Mononuclear cell (primary cell): Measurements from ENCODE around the gene BTBD18. TPM values are rescaled to one million over a fixed set of nuclear protein-coding genes. Genes with fewer than 3 reads are reported as not detected.

Experiments used
- H3K27me3 ChIP-seq: 2 replicates; pipeline ENCODE4 v1.6.0; 2011; ENCODE audit warnings: low read length, control low read depth; ENCODE audit not compliant: insufficient read depth
- H3K4me1 ChIP-seq: 2 replicates; pipeline ENCODE4 v1.5.1; 2011; ENCODE audit warnings: mild to moderate bottlenecking, low read length, control low read depth; ENCODE audit not compliant: insufficient read depth
- H3K4me3 ChIP-seq: 2 replicates; pipeline ENCODE4 v1.5.1; 2011; ENCODE audit warnings: mild to moderate bottlenecking, low read length, moderate library complexity
- H3K9me3 ChIP-seq: 2 replicates; pipeline ENCODE4 v1.5.1; 2011; ENCODE audit warnings: low read depth, mild to moderate bottlenecking, control low read depth, low read length
- total RNA-seq: library from RNA; depleted of rRNA; stranded (reverse); fragments of >200 nt; gene quantifications from one replicate; pipeline ENCODE4 v1.2.3, GENCODE V29; 2012

Gene BTBD18
- total RNA-seq, 1 donor, result not detected

GRCh38 chr11:57781529-57781943, 29.9 kb upstream of the BTBD18 start:
- Histone ChIP-seq H3K9me3 (no peaks in the 10 kb centered on the region), H3K4me1 (peaks cover 33% of the 10 kb centered on the region), H3K4me3 (no peak overlapping the region), H3K27me3 (no peaks in the 10 kb centered on the region)

- Histone ChIP-seq H3K4me3 (no peak overlapping the region), H3K27me3 (no peaks in the 10 kb centered on the region)
These were observed 27.7 kb upstream of the BTBD18 start for GRCh38 chr11:57779276-57779675.

GRCh38 chr11:57778318-57779037, 26.9 kb upstream of the BTBD18 start:
- Histone ChIP-seq H3K4me3 (no peak overlapping the region), H3K9me3 (no peaks in the 10 kb centered on the region)

More at GRCh38 chr11:57779276-57779675, 27.7 kb upstream of the BTBD18 start:
- no peaks in the 10 kb centered on the region for H3K9me3 ChIP-seq
- H3K4me1 ChIP-seq, result peaks cover 34% of the 10 kb centered on the region

GRCh38 chr11:57777969-57778317, 26.3 kb upstream of the BTBD18 start:
- Histone ChIP-seq H3K4me3 (no peak overlapping the region), H3K27me3 (no peaks in the 10 kb centered on the region), H3K9me3 (no peaks in the 10 kb centered on the region), H3K4me1 (peaks cover 31% of the 10 kb centered on the region)

More at GRCh38 chr11:57778318-57779037, 26.9 kb upstream of the BTBD18 start:
- peaks cover 31% of the 10 kb centered on the region for H3K4me1 ChIP-seq
- H3K27me3 ChIP-seq, result no peaks in the 10 kb centered on the region

GRCh38 chr11:57776577-57777210, 25.1 kb upstream of the BTBD18 start:
- Histone ChIP-seq H3K9me3 (no peaks in the 10 kb centered on the region), H3K4me3 (no peak overlapping the region), H3K27me3 (no peaks in the 10 kb centered on the region), H3K4me1 (peaks cover 29% of the 10 kb centered on the region)

GRCh38 chr11:57776031-57776521, 24.5 kb upstream of the BTBD18 start:
- Histone ChIP-seq H3K4me3 (no peak overlapping the region), H3K27me3 (no peaks in the 10 kb centered on the region), H3K4me1 (peaks cover 26% of the 10 kb centered on the region), H3K9me3 (no peaks in the 10 kb centered on the region)

- Histone ChIP-seq H3K27me3 (no peaks in the 10 kb centered on the region), H3K4me3 (no peak overlapping the region), H3K4me1 (peaks cover 31% of the 10 kb centered on the region), H3K9me3 (no peaks in the 10 kb centered on the region)
These were observed 23.9 kb upstream of the BTBD18 start for GRCh38 chr11:57775491-57775890.

GRCh38 chr11:57773026-57773598, 21.5 kb upstream of the BTBD18 start:
- Histone ChIP-seq H3K9me3 (no peaks in the 10 kb centered on the region), H3K4me1 (peaks cover 28% of the 10 kb centered on the region), H3K4me3 (no peak overlapping the region), H3K27me3 (no peaks in the 10 kb centered on the region)

- no peaks in the 10 kb centered on the region for H3K27me3 ChIP-seq
- H3K4me3 ChIP-seq, result no peak overlapping the region
- H3K9me3 ChIP-seq, result no peaks in the 10 kb centered on the region
- H3K4me1 ChIP-seq, result peaks cover 23% of the 10 kb centered on the region
These were observed 20.9 kb upstream of the BTBD18 start for GRCh38 chr11:57772562-57772961.

GRCh38 chr11:57771365-57771764, 19.7 kb upstream of the BTBD18 start:
- no peaks in the 10 kb centered on the region for H3K27me3 ChIP-seq
- H3K4me3 ChIP-seq, result no peak overlapping the region
- no peaks in the 10 kb centered on the region for H3K9me3 ChIP-seq
- peaks cover 22% of the 10 kb centered on the region for H3K4me1 ChIP-seq

GRCh38 chr11:57770793-57771192, 19.2 kb upstream of the BTBD18 start:
- Histone ChIP-seq H3K4me1 (peaks cover 16% of the 10 kb centered on the region), H3K9me3 (no peaks in the 10 kb centered on the region), H3K4me3 (no peak overlapping the region), H3K27me3 (no peaks in the 10 kb centered on the region)

GRCh38 chr11:57764972-57765371, 13.4 kb upstream of the BTBD18 start:
- Histone ChIP-seq H3K27me3 (no peaks in the 10 kb centered on the region), H3K9me3 (no peaks in the 10 kb centered on the region), H3K4me1 (peaks cover 16% of the 10 kb centered on the region), H3K4me3 (no peak overlapping the region)

- Histone ChIP-seq H3K4me1 (peaks cover 16% of the 10 kb centered on the region), H3K27me3 (no peaks in the 10 kb centered on the region), H3K4me3 (no peak overlapping the region)
These were observed 12.9 kb upstream of the BTBD18 start for GRCh38 chr11:57764566-57764965.

GRCh38 chr11:57764021-57764420, 12.4 kb upstream of the BTBD18 start:
- Histone ChIP-seq H3K4me1 (peaks cover 16% of the 10 kb centered on the region), H3K27me3 (no peaks in the 10 kb centered on the region), H3K4me3 (no peak overlapping the region), H3K9me3 (no peaks in the 10 kb centered on the region)

More at GRCh38 chr11:57764566-57764965, 12.9 kb upstream of the BTBD18 start:
- H3K9me3 ChIP-seq, result no peaks in the 10 kb centered on the region

- Histone ChIP-seq H3K9me3 (no peaks in the 10 kb centered on the region), H3K4me3 (no peak overlapping the region), H3K27me3 (no peaks in the 10 kb centered on the region), H3K4me1 (peaks cover 16% of the 10 kb centered on the region)
These were observed 11.9 kb upstream of the BTBD18 start for GRCh38 chr11:57763568-57763967.
